ENCODE data around the gene MPPED1.

DNA sequence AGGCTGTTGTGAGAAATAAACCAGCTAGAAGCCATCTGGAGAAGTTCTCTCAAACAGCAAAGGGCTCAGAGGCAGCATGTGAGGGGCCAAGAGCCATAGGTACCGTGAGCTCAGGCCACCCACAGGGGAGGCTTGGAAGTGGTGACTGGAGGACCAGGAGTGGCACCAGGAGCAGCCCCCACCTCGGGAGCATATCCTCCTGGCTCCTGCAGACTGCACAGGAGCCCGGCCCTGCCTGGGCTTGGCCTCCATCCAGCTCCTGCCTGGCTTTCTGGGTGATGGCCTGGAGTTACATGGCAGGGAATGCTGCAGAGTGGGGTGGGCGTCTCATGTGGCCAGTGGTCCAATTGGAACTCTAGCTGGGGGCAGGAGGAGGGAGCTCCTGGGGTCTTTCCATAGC, 4.2 kb upstream of the MPPED1 start:
- TF ChIP-seq, protein P1, sequence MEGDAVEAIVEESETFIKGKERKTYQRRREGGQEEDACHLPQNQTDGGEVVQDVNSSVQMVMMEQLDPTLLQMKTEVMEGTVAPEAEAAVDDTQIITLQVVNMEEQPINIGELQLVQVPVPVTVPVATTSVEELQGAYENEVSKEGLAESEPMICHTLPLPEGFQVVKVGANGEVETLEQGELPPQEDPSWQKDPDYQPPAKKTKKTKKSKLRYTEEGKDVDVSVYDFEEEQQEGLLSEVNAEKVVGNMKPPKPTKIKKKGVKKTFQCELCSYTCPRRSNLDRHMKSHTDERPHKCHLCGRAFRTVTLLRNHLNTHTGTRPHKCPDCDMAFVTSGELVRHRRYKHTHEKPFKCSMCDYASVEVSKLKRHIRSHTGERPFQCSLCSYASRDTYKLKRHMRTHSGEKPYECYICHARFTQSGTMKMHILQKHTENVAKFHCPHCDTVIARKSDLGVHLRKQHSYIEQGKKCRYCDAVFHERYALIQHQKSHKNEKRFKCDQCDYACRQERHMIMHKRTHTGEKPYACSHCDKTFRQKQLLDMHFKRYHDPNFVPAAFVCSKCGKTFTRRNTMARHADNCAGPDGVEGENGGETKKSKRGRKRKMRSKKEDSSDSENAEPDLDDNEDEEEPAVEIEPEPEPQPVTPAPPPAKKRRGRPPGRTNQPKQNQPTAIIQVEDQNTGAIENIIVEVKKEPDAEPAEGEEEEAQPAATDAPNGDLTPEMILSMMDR (IDR thresholded peaks at IDR 0.05): no peak
- TF ChIP-seq POLR2A (IDR thresholded peaks at IDR 0.05) (no peak), EP300 (IDR thresholded peaks at IDR 0.05) (no peak), POLR2AphosphoS5 (IDR thresholded peaks at IDR 0.05) (no peak)

Measured in upper lobe of left lung (tissue), 4 donors.